HPDE6-E6E7 (cell line): ENCODE results near the gene TTC17.
"Not testable (repeated sequence)": the region's sequence is repeated elsewhere in the genome, so short reads cannot be mapped to it uniquely, and the experiment has no call there.

Experiments used
- DNase-seq: peaks from one replicate; pipeline ENCODE4 v3.0.0; 2011; ENCODE audit warnings: missing footprints; ENCODE audit errors: extremely low spot score

Gene TTC17

GRCh38 chr11:43358801-43359421, at the start of gene TTC17:
TTC17 (plus strand) TSS chr11:43358920; CDS start chr11:43358955, 35 bp downstream.
- peak; percentile 89 for DNase-seq

DNA sequence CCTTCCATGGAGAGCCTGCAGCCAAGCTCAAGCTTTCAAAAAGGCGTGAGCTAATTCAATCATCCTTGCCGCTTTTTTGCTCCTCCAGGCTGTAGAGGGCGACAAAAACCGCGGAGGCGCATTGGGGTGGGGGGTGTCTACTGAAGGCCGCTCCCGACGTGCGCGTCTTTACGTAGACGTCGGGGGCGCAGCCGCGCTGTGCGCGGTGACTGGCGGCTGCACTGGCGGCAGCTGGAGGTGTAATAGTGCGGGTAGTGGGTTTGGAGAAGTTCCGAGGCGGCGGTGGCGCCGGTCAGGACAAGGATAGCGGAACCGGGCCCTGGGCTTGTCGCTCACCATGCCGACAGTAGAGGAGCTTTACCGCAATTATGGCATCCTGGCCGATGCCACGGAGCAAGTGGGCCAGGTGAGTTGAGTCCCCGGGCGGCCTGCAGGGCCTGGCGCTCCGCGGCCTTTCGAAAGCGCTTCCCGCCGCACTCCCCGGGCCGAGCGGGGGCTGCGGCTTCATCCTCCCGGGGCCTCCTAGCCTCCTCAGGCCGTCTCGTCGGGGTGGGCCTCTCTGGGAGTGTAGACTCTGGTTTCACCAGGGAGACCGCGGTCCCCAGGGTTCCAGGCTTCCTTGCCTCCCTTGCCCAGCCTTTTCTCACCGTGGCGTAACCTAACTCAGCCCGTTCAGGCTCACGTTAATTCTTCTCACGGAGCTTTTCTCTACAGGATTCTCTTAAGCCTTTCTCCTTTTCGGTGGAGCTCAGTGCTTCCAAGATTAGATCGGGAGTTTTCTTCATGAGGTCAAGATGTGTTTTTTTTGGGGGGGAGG, 46.7 kb upstream of the TTC17 start, which contains the start of gene API5:
Gene API5 (plus strand): TSS at position 206 of the 817 bp plus-strand sequence. CDS start 132 bp downstream, at position 338.
- peak; percentile 74 for DNase-seq

DNA sequence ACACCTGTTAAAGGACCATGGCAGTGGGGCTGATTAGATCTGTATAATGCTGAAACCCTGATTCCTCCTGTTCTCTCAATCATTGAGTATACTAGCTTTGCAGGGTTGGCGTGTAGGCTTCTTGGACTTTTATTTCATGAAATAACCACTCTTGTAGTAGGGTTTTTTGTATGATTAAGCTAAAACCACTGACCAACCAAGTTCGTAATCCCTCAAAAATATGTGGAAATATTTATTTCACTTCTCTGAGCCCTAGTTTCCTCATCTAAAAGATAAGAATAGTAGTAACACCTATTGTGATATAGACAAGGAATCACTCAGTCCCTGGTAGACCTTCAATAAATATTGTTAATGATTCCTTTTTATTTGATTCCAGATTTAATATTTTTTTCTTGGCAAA, 42.8 kb upstream of the TTC17 start:
- no peak for DNase-seq

DNA sequence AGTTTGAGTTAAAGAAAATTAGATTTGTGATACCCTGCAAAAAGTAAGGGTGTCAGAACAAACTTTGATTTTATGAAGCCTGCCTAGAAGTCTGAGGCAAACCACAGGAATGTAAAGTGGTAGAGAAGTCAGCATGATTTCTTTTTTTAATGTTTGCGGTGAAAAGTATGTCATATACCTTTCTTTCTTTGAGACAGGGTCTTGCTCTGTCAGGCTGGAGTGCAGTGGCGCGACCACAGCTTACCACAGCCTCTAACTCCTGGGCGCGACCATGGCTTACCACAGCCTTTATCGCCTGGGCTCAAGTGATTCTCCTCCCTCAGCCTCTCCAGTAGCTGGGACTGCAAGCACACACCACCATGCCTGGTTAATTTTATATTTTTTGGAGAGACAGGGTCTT, 42.3 kb upstream of the TTC17 start:
- no peak for DNase-seq

GRCh38 chr11:43327987-43328386, 30.7 kb upstream of the TTC17 start:
- DNase-seq, result peak; percentile 34

- no peak for DNase-seq
These were observed 30.2 kb upstream of the TTC17 start for GRCh38 chr11:43328482-43328881.

GRCh38 chr11:43341159-43341558, 17.6 kb upstream of the TTC17 start:
- DNase-seq, result no peak

- not testable (repeated sequence) for DNase-seq
These were observed 7.3 kb upstream of the TTC17 start for GRCh38 chr11:43351426-43351825.

DNA sequence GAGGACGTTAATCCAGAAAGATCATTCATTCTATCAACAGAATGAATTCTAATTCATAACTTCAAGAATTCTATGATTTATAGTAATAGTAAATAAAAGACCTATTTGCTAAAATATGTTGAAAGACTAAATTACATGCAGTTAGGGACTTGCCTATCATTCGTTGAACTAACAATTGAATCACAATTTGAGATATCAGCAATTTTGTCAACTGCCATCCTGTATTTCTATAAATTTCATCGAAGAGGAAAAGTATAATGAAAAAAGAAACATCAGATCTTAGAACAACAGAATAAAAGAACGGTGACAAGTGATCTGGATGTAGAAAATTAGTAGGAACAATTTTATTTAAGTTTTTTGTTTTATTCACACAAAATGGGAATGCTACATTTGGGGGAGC, 4.4 kb upstream of the TTC17 start:
- no peak for DNase-seq

GRCh38 chr11:43356336-43356735, 2.4 kb upstream of the TTC17 start:
- no peak for DNase-seq

DNA sequence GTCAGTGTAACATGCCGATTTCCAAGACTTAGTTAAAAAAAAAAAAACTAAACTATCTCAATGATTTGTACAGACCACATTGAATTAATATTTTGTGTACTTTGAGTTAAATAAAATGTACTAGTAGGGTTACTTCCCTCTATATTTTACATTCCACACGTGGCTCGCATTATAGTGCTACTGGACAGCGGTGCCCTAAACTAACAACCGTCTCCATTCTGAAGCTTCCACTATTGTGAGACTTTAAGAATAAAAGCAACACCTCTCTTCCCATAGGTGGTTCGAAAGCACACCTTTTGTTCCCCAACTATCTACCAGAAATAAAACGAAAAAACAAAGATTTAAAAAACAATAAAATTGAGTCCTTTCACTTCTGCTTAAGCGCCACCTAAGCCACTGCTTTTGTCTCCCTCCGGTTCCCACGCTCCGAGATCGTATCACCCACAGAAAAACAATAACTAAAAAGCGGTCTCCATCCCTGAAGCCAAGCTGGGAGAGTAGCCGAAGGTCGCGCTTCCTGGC, 380 bp upstream of the TTC17 start:
- DNase-seq, result no peak

DNA sequence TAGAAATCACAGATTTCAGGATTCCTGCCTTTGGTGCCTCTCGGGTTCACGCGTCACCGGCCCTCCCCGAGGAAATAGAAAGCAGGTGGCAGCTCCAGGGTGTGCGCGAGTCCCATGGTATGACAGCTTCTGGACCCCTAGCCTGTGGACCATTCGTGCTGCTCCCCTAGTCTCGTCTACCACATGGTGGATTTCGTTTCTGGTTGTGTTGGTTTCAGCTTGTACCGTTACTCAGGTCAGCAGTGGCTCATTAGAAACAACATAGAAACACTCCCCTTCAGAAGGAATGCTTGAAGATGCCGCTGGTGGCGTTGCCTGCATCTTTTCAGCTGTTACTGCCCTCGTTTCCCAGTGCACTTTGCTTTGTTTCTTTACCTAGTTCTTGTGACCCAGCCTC, 700 bp downstream of the TTC17 start:
- peak; percentile 28 for DNase-seq

GRCh38 chr11:43360361-43361032, 1.8 kb downstream of the TTC17 start:
- DNase-seq, result no peak

DNA sequence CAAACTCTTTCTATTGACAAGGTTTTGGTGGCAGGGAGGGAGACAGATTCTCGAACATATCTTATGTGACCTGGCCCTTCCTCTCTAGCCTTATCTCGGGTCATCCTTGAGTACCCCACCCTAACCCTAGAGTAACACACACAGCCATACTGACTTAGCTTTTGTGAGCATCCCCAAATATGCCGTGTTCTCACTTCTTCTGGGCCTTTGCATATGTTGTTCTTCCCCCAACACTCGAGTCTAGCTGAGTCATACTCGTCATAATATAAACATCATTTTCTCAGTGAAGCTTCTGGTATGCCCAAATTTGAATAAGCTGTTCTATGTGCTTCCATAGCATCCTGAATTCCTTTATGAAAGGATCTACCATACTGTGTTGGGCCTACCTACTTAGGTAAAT, 8.0 kb downstream of the TTC17 start:
- no peak for DNase-seq

DNA sequence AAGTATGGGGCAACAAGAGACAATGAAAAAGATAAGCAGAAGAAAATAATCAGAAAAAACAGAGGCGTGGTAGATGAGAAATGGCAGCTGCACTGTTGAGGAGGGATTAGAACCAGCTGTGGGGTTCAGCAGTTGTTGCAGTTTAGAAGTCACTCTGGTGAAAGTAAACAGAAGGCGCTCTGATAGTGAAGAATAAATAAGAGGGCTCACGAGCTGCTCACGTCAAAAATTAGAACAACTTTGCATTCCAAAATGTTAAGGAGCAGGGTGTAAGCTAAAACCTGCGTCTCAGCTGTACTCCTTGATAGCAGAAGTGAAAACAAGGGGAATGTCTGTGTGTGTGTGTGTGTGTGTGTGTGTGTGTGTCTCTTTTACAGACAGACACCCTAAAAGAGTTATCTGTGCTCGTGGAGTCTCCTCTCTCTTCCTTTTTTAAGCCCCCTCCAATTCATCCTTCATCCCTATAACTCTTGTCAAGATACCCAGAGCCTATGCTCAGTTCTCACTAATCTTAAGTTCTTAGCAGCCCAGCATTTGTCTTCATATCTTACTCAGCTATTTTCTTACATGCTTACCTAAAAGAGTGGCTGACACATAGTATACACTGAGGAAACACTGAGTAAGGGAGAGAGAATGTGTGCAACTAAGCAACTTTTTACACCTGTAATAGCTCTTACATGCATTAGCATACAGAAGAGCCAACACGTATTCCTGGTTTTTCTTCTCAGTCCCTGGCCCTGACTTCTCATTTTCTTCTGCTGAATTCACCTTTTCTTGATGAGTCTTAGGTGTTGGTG, 8.9 kb downstream of the TTC17 start:
- no peak for DNase-seq

GRCh38 chr11:43376065-43376464, 17.3 kb downstream of the TTC17 start:
- no peak for DNase-seq

DNA sequence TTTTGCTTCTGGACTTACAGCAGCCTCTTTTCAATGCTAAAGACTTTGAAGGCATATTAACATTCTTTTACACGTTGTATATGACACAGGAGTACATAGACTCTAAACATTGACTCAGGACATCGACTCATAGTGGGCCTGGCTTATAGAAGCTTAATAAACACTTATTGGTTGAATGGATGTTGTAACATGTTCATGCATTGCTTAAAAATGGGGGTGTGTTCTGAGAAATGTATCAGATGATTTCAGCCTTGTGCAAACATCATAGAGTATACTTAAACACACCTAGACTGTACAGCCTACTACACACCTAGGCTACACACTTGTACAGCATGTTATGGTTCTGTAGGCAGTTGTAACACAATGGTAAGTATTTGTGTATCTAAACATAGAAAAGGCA, 17.9 kb downstream of the TTC17 start:
- DNase-seq, result peak; percentile 53

DNA sequence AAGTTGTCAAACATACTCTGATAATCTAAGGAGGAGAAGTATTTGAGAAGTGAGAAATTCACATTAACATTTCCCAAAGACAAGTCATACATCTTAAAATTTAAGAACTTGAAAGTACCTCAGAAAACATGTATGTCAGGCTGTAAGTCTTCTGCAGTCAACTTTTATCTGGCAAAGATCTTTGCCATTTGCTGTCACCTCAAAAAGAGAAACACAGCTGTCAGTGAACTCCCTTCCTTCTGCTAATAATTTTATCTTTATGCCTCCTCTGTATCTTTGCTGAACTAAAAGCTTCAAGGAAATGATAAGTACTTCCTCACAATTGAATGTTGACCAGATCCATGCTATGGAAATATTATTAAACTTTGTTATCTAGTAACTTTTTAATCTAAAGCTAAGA, 18.7 kb downstream of the TTC17 start:
- DNase-seq, result no peak

- no peak for DNase-seq
These were observed 20.2 kb downstream of the TTC17 start for GRCh38 chr11:43378897-43379296.

DNA sequence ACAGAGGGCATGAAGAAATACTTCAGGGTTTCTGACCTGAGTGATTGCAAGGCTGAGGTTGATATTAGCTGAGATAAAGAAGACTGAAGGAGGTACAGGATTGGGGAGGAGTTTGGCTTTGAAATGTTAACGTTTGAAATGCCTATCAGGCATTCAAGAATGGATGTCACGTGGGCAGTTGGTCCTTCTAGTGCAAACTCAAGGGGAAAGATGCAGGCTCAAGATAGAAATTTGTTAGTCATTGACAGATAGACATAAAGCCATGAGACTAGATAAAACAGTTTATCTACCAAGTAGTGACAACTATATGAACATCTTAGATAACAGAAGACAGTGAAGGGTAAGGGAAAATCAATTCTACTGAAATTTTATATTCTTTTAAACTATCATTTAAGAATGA, 23.1 kb downstream of the TTC17 start:
- DNase-seq, result no peak

DNA sequence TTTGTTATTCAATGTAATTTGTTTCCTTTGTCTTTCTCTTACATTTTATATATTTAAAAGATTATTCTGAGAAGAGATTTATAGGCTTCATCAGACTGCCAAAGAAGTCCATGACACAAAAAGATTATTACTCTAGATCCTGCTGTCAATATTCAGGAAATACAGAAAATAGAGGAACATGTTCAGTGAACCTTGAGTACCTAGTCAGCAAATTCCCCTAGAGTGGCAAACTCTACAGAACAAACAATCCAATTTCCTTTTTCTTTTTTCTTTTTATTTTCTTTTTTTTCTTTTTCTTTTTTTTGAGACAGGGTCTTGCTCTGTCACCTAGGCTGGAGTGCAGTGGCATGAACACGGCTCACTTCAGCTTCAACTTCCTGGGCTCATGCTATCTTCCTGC, 23.9 kb downstream of the TTC17 start:
- no peak for DNase-seq

DNA sequence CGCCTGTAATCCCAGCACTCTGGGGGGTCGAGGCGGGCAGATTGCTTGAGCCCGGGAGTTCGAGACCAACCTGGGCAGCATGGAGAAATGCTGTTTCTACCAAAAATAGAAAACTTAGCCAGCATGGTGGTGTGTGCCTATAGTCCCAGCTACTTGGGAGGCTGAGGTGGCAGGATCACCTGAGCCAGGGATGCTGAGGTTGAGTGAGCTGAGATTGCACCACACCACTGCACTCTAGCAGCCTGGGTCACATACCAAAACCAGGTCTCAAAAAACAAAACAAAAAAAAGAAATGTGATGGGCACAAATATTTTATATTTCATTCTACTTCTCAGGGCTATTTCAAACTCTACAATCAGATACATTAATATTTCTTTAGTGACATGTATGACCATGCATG, 25.7 kb downstream of the TTC17 start:
- DNase-seq, result no peak
